Measurements from ENCODE around the gene MTHFD2L.

DNA sequence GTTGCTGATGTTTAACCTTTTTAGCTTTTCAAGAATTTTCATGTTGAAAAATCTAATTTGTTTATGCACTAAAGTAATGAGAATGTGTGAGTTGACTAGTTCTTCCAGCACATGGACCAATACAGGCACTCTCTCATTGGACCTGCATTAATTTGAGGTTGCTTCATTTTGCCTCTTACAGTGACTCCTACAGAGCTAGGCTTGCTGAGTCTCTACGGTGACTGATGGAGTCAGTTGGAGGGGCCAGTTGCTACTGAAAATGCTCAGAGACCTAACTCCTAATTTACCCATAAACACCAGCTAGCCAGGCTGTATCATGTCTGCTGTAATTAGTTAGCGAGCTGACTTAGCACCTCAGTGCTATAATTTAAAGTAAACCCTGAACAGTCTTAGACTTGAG is 10.9 kb downstream of the MTHFD2L start:
- TF ChIP-seq ZNF274 (IDR thresholded peaks at IDR 0.05; ENCODE audit: borderline replicate concordance, extremely low read depth, low read length): no peak
- TF ChIP-seq, protein P1, sequence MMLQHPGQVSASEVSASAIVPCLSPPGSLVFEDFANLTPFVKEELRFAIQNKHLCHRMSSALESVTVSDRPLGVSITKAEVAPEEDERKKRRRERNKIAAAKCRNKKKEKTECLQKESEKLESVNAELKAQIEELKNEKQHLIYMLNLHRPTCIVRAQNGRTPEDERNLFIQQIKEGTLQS (IDR thresholded peaks at IDR 0.05; ENCODE audit: insufficient read depth, low read depth, low read length): no peak
- TF ChIP-seq CEBPB (IDR thresholded peaks at IDR 0.05; ENCODE audit: low read depth, low read length): no peak
- TF ChIP-seq, protein P2, sequence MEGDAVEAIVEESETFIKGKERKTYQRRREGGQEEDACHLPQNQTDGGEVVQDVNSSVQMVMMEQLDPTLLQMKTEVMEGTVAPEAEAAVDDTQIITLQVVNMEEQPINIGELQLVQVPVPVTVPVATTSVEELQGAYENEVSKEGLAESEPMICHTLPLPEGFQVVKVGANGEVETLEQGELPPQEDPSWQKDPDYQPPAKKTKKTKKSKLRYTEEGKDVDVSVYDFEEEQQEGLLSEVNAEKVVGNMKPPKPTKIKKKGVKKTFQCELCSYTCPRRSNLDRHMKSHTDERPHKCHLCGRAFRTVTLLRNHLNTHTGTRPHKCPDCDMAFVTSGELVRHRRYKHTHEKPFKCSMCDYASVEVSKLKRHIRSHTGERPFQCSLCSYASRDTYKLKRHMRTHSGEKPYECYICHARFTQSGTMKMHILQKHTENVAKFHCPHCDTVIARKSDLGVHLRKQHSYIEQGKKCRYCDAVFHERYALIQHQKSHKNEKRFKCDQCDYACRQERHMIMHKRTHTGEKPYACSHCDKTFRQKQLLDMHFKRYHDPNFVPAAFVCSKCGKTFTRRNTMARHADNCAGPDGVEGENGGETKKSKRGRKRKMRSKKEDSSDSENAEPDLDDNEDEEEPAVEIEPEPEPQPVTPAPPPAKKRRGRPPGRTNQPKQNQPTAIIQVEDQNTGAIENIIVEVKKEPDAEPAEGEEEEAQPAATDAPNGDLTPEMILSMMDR (IDR thresholded peaks at IDR 0.05; ENCODE audit: control extremely low read depth in 1 of 3, insufficient read depth in 1 of 3, low read depth in 1 of 3, low read length in 3 of 3): no peak
- no peak for TF ChIP-seq TAF1 (IDR thresholded peaks at IDR 0.05; ENCODE audit: low read depth, low read length)
- TF ChIP-seq POLR2AphosphoS5 (IDR thresholded peaks at IDR 0.05; ENCODE audit: low read depth, low read length): no peak
- no peak for TF ChIP-seq RAD21 (IDR thresholded peaks at IDR 0.05 in 1 of 2, conservative IDR thresholded peaks at IDR 0.05 in 1 of 2; ENCODE audit: low read depth in 2 of 2, low read length in 2 of 2)
- no peak for TF ChIP-seq CHD1 (IDR thresholded peaks at IDR 0.05; ENCODE audit: low read depth, low read length)
- TF ChIP-seq KDM1A (IDR thresholded peaks at IDR 0.05; ENCODE audit: borderline replicate concordance, low read length): no peak
- no peak for TF ChIP-seq TBP (IDR thresholded peaks at IDR 0.05; ENCODE audit: low read depth, low read length)
- TF ChIP-seq POLR2A (IDR thresholded peaks at IDR 0.05; ENCODE audit: control extremely low read depth in 1 of 2, low read depth in 2 of 2, low read length in 2 of 2): no peak
- no peak for TF ChIP-seq EGR1 (IDR thresholded peaks at IDR 0.05; ENCODE audit: borderline replicate concordance, low read depth, low read length)
- no peak for TF ChIP-seq ASH2L (IDR thresholded peaks at IDR 0.05; ENCODE audit: low read length)
- TF ChIP-seq POU5F1 (IDR thresholded peaks at IDR 0.05; ENCODE audit: low read depth, low read length): no peak

All from H1 (cell line).